K562 (cell line): ENCODE results near the gene TCEA3. TPM values are rescaled to one million over a fixed set of nuclear protein-coding genes. Genes with fewer than 3 reads are reported as not detected.

Source experiments
- ATAC-seq: fragments of 200-7000 bp; cut with Tn5 transposase; 3 replicates; pipeline ENCODE4 v1.9.1; 2020; ENCODE audit warnings: moderate library complexity
- BruUV-seq: library from RNA; stranded (reverse); fragments of 400-500 nt; replicated peaks from 2 replicates; lab custom pipeline; 2021; lab: Mats Ljungman, UMichigan
- CTCF ChIA-PET: fragments of 300-600 bp; formaldehyde crosslinking; extraction: SDS; loops from one replicate; lab custom pipeline; 2021; ENCODE audit warnings: low intra/inter-chr PET ratio; lab: Yijun Ruan, JAX
- POLR2A ChIA-PET: fragments of 300-600, 350-650 bp; sonication (Branson Sonifier 250); formaldehyde crosslinking; extraction: SDS; loops from one replicate; lab custom pipeline; 2021; ENCODE audit warnings: antibody characterized with exemption, inconsistent platforms; lab: Yijun Ruan, JAX
- DNase-seq, 4 experiments: peaks; one replicate each; pipeline versions ENCODE4 v3.0.0 to v3.0.0-alpha.2; 2011 to 2018; ENCODE audit warnings: low spot score in 3 of 4, mixed read lengths in 3 of 4; ENCODE audit errors: extremely low read depth in 1 of 4
- FAIRE-seq: peaks from 2 replicates; lab custom pipeline; 2011; peaks lifted over from hg19 to GRCh38; lab: Jason Lieb, UNC
- H2AFZ ChIP-seq: 2 replicates; pipeline ENCODE4 v1.6.0; 2011; ENCODE audit warnings: low read depth, low read length, control low read depth, inconsistent platforms
- H3K27ac ChIP-seq: fragments of 200-600 bp; 3 replicates; pipeline ENCODE4 v1.8.0; 2011; ENCODE audit warnings: low read depth, mild to moderate bottlenecking, control low read depth, inconsistent platforms, low read length, moderate library complexity, mixed read lengths; ENCODE audit errors: extremely low read depth
- H3K27me3 ChIP-seq, 2 experiments: fragments of 300-600 bp in 1 of 2; 2 replicates in 1 of 2; 3 replicates in 1 of 2; pipeline versions ENCODE4 v1.6.0 to v1.8.0; 2011; ENCODE audit warnings: inconsistent platforms in 2 of 2, low read length in 2 of 2, mild to moderate bottlenecking in 1 of 2, mixed read lengths in 1 of 2, moderate library complexity in 1 of 2; ENCODE audit not compliant: control insufficient read depth in 2 of 2, insufficient read depth in 2 of 2
- H3K36me3 ChIP-seq: fragments of 300-600 bp; 3 replicates; pipeline ENCODE4 v1.8.0; 2011; ENCODE audit warnings: mild to moderate bottlenecking, low read length, inconsistent platforms; ENCODE audit not compliant: control insufficient read depth, insufficient read depth
- H3K4me1 ChIP-seq, 2 experiments: fragments of 200-600 bp in 1 of 2; replicated peaks in 1 of 2; 2 replicates in 1 of 2; 3 replicates in 1 of 2; pipeline versions ENCODE4 v1.5.1 to v1.8.0; 2011; ENCODE audit warnings: inconsistent platforms in 2 of 2, low read length in 2 of 2, mild to moderate bottlenecking in 1 of 2, mixed read lengths in 1 of 2, moderate library complexity in 1 of 2; ENCODE audit not compliant: control insufficient read depth in 2 of 2, insufficient read depth in 2 of 2
- H3K4me2 ChIP-seq: 2 replicates; pipeline ENCODE4 v1.6.1; 2011; ENCODE audit warnings: low read length, control low read depth, inconsistent platforms, mixed read lengths; ENCODE audit not compliant: insufficient read depth
- H3K4me3 ChIP-seq: fragments of 200-600 bp; sonication (generic), shearing (Covaris generic); 2 replicates; pipeline ENCODE4 v1.5.1; 2016; ENCODE audit warnings: control low read depth, inconsistent platforms
- H3K79me2 ChIP-seq: fragments of 200-600 bp; 3 replicates; pipeline ENCODE4 v1.8.0; 2011; ENCODE audit warnings: low read length, inconsistent platforms; ENCODE audit not compliant: control insufficient read depth, insufficient read depth
- H3K9ac ChIP-seq, 2 experiments: 2 replicates each; pipeline versions ENCODE4 v1.6.0 to v1.6.1; 2011; ENCODE audit warnings: low read depth in 2 of 2, low read length in 2 of 2, control low read depth in 1 of 2, inconsistent platforms in 1 of 2, mild to moderate bottlenecking in 1 of 2, mixed read lengths in 1 of 2; ENCODE audit not compliant: insufficient read depth in 1 of 2
- H3K9me1 ChIP-seq: one replicate; pipeline ENCODE4 v1.6.0; 2011; ENCODE audit warnings: inconsistent platforms, mild to moderate bottlenecking, low read length, moderate library complexity; ENCODE audit not compliant: control insufficient read depth, insufficient read depth
- H3K9me3 ChIP-seq: replicated peaks from 2 replicates; pipeline ENCODE4 v1.5.1; 2011; ENCODE audit warnings: low read depth, low read length, inconsistent platforms; ENCODE audit not compliant: control insufficient read depth, insufficient read depth
- H4K20me1 ChIP-seq: replicated peaks from 2 replicates; pipeline ENCODE4 v1.6.1; 2011; ENCODE audit warnings: low read length, inconsistent platforms, mixed read lengths; ENCODE audit not compliant: control insufficient read depth, insufficient read depth
- CBFA2T3 ChIP-seq: fragments of 450-650 bp; IDR thresholded peaks from 2 replicates; pipeline ENCODE4 v1.6.1; 2017
- CHD2 ChIP-seq: IDR thresholded peaks from 2 replicates; pipeline ENCODE4 v1.6.1; 2011; ENCODE audit warnings: low read depth, low read length
- CHD7 ChIP-seq: fragments of 200-600 bp; sonication (generic); IDR thresholded peaks from one replicate; pipeline ENCODE4 v1.6.1; 2012; ENCODE audit warnings: mild to moderate bottlenecking, low read depth, low read length, inconsistent platforms
- GTF2A2 ChIP-seq: IDR thresholded peaks from 2 replicates; pipeline ENCODE4 v1.6.1; 2016; ENCODE audit warnings: mild to moderate bottlenecking, missing genetic modification characterization, missing compliant biosample characterization
- HNRNPK ChIP-seq: fragments of 200-400 bp; formaldehyde crosslinking; IDR thresholded peaks from one replicate; pipeline ENCODE4 v1.6.1; 2018; ENCODE audit warnings: mild to moderate bottlenecking, low read depth, low read length; ENCODE audit not compliant: poor library complexity, severe bottlenecking
- IRF1 ChIP-seq: sonication (generic); formaldehyde crosslinking; IDR thresholded peaks from 2 replicates; pipeline ENCODE4 v1.8.0; 2022; ENCODE audit warnings: missing genetic modification reagents, mild to moderate bottlenecking, borderline replicate concordance
- NCOA6 ChIP-seq: fragments of 450-650 bp; IDR thresholded peaks from 2 replicates; pipeline ENCODE4 v1.6.1; 2017; ENCODE audit warnings: mild to moderate bottlenecking
- POLR3G ChIP-seq: IDR thresholded peaks from 2 replicates; pipeline ENCODE4 v1.6.1; 2011; ENCODE audit not compliant: insufficient read length, insufficient replicate concordance; ENCODE audit errors: extremely low read depth
- TCF7L2 ChIP-seq: fragments of 150-350 bp; IDR thresholded peaks from 2 replicates; pipeline ENCODE4 v1.6.1; 2016; ENCODE audit warnings: low read depth, mild to moderate bottlenecking, low read length, moderate library complexity
- ZNF324 ChIP-seq: fragments of 250-450 bp; sonication (Bioruptor Pico); IDR thresholded peaks from 2 replicates; pipeline ENCODE4 v1.4.0; 2020; ENCODE audit warnings: mild to moderate bottlenecking
- ZNF696 ChIP-seq: fragments of 250-450 bp; sonication (Bioruptor Pico); conservative IDR thresholded peaks from 2 replicates; pipeline ENCODE4 v1.4.0; 2020; ENCODE audit warnings: mild to moderate bottlenecking, moderate library complexity
- WGBS: fragments of 100-300 bp; shearing (Covaris generic); methylation state at CpG from one replicate; pipeline ENCODE4 v1.1.6; 2016; ENCODE audit warnings: low coverage, mixed read lengths; ENCODE audit not compliant: insufficient coverage; ENCODE audit errors: missing lambda C conversion rate; 5-methylcytosine and 5-hydroxymethylcytosine counted together
- in situ Hi-C: fragments of 300-500 bp; cut with MboI; formaldehyde crosslinking; loops from 4 replicates; pipeline ENCODE4 v1.15.0; 2018; ENCODE audit warnings: inconsistent platforms, mixed read lengths
- intact Hi-C: fragments of 100-400 bp; cut with micrococcal nuclease; formaldehyde crosslinking; loops from 2 replicates; pipeline ENCODE4 v1.14.2; 2022
- polyA plus RNA-seq, 8 experiments: library from polyadenylated mRNA; depleted of rRNA in 4 of 8; stranded (reverse) in 5 of 8; unstranded in 3 of 8; fragments of >200 nt; fragmentation: Nextera tagmentation in 2 of 8; fragmentation: Illumina TruSeq in 1 of 8; extraction: Ambion mirVana in 2 of 8; extraction: Trizol in 1 of 8; gene quantifications; 2 replicates each; pipeline versions ENCODE4 v1.2.1 to v1.2.3, GENCODE V29; 2011 to 2014; ENCODE audit warnings: inconsistent platforms in 1 of 8, missing spikeins in 1 of 8
- total RNA-seq, 7 experiments: library from RNA; depleted of rRNA in 6 of 7; stranded (reverse); fragments of >200 nt in 6 of 7; fragmentation: Illumina TruSeq in 2 of 7; extraction: Trizol in 2 of 7; gene quantifications; 2 replicates each; pipeline versions ENCODE4 v1.2.1 to v1.2.3, GENCODE V29; 2011 to 2021; ENCODE audit warnings: low replicate concordance in 1 of 7

The TCEA3 gene
- total and polyA plus RNA-seq, 9 of the 15 experiments (the other 6 are each of a cell fraction or from before 2014, with no cell fraction given): 0.03 to 0.55 (median 0.36) TPM

GRCh38 chr1:23430803-23431202 is 6.3 kb upstream of the TCEA3 start:
- no TSS peak for BruUV-seq
- Histone ChIP-seq H3K9me1 (no peaks in the 10 kb centered on the region), H3K79me2 (no peaks in the 10 kb centered on the region), H3K9me3 (no peaks in the 10 kb centered on the region), H3K36me3 (peaks cover 44% of the 10 kb centered on the region; the same call in 2 of the 3 replicates), H3K9ac (peak overlapping the region in 1 of 2 experiments; percentile 58; a peak in 2 of 4 replicates), H3K4me1 (peaks cover under 1 to 7% of the 10 kb centered on the region in 2 experiments; a peak in 4 of 5 replicates), H3K4me3 (no peak overlapping the region), H4K20me1 (no peaks in the 10 kb centered on the region), H3K27ac (no peak overlapping the region), H2AFZ (no peak overlapping the region), H3K27me3 (no peaks in the 10 kb centered on the region), H3K4me2 (no peak overlapping the region)
- DNase-seq: no peak
- WGBS: 61% methylated on average over 9 of the region's 12 CpGs
- ChIA-PET POLR2A (interaction anchor here (0.7 kb wide), 2 partner anchors 10 to 45 kb away, joined by 3 read pairs; no protein-coding TSS in a partner anchor), CTCF (no interaction called here)
- in situ Hi-C loops: no loop called here
- ATAC-seq: no peak
- intact Hi-C loops: no loop called here
- no peak for FAIRE-seq
- TF ChIP-seq ZNF324 (CRISPR knock-in tag): no peak
- no peak for TF ChIP-seq POLR3G
- TF ChIP-seq HNRNPK: no peak
- no peak for TF ChIP-seq GTF2A2 (tag)
- no peak for TF ChIP-seq IRF1 (CRISPR knock-in tag)
- TF ChIP-seq CBFA2T3: no peak
- no peak for TF ChIP-seq ZNF696
- no peak for TF ChIP-seq CHD2
- no peak for TF ChIP-seq CHD7
- no peak for TF ChIP-seq TCF7L2
- no peak for TF ChIP-seq NCOA6
